IMR-90 (cell line): ENCODE results near the gene HVCN1.
"Not testable (repeated sequence)": the region's sequence is repeated elsewhere in the genome, so short reads cannot be mapped to it uniquely, and the experiment has no call there.

Source experiments
- BHLHE40 ChIP-seq: fragments of 150-350 bp; IDR thresholded peaks from 2 replicates; pipeline ENCODE4 v1.6.1; 2016; ENCODE audit warnings: mild to moderate bottlenecking, low read depth, low read length
- CEBPB ChIP-seq: IDR thresholded peaks from 2 replicates; pipeline ENCODE4 v1.6.1; 2012; ENCODE audit warnings: low read depth, low read length, improper control_type of control experiment
- CTCF ChIP-seq: conservative IDR thresholded peaks from 2 replicates; pipeline ENCODE4 v1.5.1; 2012; ENCODE audit warnings: mild to moderate bottlenecking, low read depth, low read length, improper control_type of control experiment
- MAFK ChIP-seq: IDR thresholded peaks from 2 replicates; pipeline ENCODE4 v1.6.1; 2012; ENCODE audit warnings: low read depth, low read length, improper control_type of control experiment
- POLR2A ChIP-seq: IDR thresholded peaks from 2 replicates; pipeline ENCODE4 v1.6.1; 2012; ENCODE audit warnings: mild to moderate bottlenecking, low read depth, low read length
- RAD21 ChIP-seq: IDR thresholded peaks from 2 replicates; pipeline ENCODE4 v1.6.1; 2012; ENCODE audit warnings: low read length, improper control_type of control experiment
- RCOR1 ChIP-seq: IDR thresholded peaks from 2 replicates; pipeline ENCODE4 v1.6.1; 2012; ENCODE audit warnings: mild to moderate bottlenecking, low read length, improper control_type of control experiment; ENCODE audit not compliant: insufficient replicate concordance
- RFX5 ChIP-seq: IDR thresholded peaks from 2 replicates; pipeline ENCODE4 v1.8.0; 2012; ENCODE audit warnings: low read depth, mild to moderate bottlenecking, low read length, moderate library complexity
- SMC3 ChIP-seq: fragments of 150-350 bp; IDR thresholded peaks from 2 replicates; pipeline ENCODE4 v1.6.1; 2016; ENCODE audit warnings: low read depth, mild to moderate bottlenecking, antibody characterized with exemption, low read length, moderate library complexity
- TF ChIP-seq, protein P1 (sequence below): fragments of 150-350 bp; IDR thresholded peaks from 2 replicates; pipeline ENCODE4 v1.6.1; 2017; ENCODE audit warnings: mild to moderate bottlenecking, antibody characterized with exemption, low read length, low read depth
- TF ChIP-seq, protein P2 (sequence below): fragments of 150-350 bp; IDR thresholded peaks from 2 replicates; pipeline ENCODE4 v1.6.1; 2016; ENCODE audit warnings: low read depth, mild to moderate bottlenecking, low read length, moderate library complexity, borderline replicate concordance

- TF ChIP-seq BHLHE40, CTCF, CEBPB, POLR2A, RCOR1, RAD21, MAFK, SMC3, RFX5: not testable (repeated sequence)
- TF ChIP-seq, protein P1, sequence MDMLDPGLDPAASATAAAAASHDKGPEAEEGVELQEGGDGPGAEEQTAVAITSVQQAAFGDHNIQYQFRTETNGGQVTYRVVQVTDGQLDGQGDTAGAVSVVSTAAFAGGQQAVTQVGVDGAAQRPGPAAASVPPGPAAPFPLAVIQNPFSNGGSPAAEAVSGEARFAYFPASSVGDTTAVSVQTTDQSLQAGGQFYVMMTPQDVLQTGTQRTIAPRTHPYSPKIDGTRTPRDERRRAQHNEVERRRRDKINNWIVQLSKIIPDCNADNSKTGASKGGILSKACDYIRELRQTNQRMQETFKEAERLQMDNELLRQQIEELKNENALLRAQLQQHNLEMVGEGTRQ = not testable (repeated sequence)
- TF ChIP-seq, protein P2, sequence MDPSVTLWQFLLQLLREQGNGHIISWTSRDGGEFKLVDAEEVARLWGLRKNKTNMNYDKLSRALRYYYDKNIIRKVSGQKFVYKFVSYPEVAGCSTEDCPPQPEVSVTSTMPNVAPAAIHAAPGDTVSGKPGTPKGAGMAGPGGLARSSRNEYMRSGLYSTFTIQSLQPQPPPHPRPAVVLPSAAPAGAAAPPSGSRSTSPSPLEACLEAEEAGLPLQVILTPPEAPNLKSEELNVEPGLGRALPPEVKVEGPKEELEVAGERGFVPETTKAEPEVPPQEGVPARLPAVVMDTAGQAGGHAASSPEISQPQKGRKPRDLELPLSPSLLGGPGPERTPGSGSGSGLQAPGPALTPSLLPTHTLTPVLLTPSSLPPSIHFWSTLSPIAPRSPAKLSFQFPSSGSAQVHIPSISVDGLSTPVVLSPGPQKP = not testable (repeated sequence)
These were observed 34.7 kb downstream of the HVCN1 start for GRCh38 chr12:110654238-110654637.
